ENCODE results near the gene ASCC1.

DNA sequence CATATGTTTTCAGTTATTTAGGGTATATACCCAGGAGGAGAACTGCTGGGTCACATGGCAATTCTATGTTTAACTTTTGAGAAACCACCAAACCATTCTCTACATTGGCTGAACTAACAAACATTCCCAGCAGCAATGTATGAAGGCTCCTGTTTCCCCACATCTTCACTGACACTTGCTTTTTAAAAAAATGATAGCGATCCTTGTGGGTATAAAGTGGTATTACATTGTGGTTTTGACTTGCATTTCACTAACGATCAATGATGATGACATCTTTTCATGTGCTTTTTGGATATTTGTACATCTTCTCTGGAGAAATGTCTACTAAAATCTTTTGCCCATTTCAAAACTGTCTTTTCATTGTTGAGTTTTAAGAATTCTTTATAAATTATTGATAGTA lies 51.5 kb downstream of the ASCC1 start:
- TF ChIP-seq, protein P1, sequence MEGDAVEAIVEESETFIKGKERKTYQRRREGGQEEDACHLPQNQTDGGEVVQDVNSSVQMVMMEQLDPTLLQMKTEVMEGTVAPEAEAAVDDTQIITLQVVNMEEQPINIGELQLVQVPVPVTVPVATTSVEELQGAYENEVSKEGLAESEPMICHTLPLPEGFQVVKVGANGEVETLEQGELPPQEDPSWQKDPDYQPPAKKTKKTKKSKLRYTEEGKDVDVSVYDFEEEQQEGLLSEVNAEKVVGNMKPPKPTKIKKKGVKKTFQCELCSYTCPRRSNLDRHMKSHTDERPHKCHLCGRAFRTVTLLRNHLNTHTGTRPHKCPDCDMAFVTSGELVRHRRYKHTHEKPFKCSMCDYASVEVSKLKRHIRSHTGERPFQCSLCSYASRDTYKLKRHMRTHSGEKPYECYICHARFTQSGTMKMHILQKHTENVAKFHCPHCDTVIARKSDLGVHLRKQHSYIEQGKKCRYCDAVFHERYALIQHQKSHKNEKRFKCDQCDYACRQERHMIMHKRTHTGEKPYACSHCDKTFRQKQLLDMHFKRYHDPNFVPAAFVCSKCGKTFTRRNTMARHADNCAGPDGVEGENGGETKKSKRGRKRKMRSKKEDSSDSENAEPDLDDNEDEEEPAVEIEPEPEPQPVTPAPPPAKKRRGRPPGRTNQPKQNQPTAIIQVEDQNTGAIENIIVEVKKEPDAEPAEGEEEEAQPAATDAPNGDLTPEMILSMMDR (IDR thresholded peaks at IDR 0.05), result no peak
- TF ChIP-seq EP300 (IDR thresholded peaks at IDR 0.05) (no peak), POLR2A (IDR thresholded peaks at IDR 0.05) (no peak)
